Astrocyte (in vitro differentiated cells and primary cell): ENCODE measurements around the gene CACNA2D4.

ENCODE experiments used
- CTCF ChIP-seq: IDR thresholded peaks from 2 replicates; pipeline ENCODE4 v1.5.1; 2011; ENCODE audit warnings: low read depth, mild to moderate bottlenecking, inconsistent platforms, low read length, moderate library complexity; ENCODE audit not compliant: insufficient read depth
- EZH2 ChIP-seq: IDR thresholded peaks from 2 replicates; pipeline ENCODE4 v1.6.1; 2012; ENCODE audit warnings: mild to moderate bottlenecking, low read length, inconsistent platforms; ENCODE audit not compliant: insufficient read depth

GRCh38 chr12:1934831-1935230, 16.4 kb upstream of the CACNA2D4 start:
- no peak for TF ChIP-seq EZH2
- TF ChIP-seq CTCF, result no peak
